C4-2B (cell line): Measurements from ENCODE around the gene CNTN6.

Experiments used
- CTCF ChIP-seq: fragments of 450-650 bp; conservative IDR thresholded peaks from 2 replicates; pipeline ENCODE4 v1.5.1; 2017; ENCODE audit warnings: mild to moderate bottlenecking
- ZFX ChIP-seq: fragments of 450-650 bp; IDR thresholded peaks from 2 replicates; pipeline ENCODE4 v1.6.1; 2017

DNA sequence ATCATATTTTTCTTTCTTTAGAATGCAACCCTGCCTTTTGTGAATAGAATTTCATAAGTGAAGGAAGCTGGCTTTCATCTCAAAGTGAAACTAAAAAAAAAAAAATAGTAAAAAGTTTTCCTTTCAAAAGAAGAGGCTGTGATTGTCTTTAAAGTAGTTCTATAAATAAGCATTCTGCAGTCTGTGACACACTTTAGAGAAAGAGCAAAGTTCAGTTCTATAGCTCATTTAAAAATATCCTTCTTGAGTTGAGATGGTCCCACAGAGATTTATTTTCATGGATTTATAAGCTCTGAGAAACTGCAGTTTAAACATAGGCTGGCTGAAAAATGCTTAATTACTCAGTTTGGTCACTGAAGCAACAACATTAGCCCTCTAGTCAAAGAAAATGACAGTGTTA lies 36.1 kb upstream of the CNTN6 start:
- no peak for TF ChIP-seq CTCF
- no peak for TF ChIP-seq ZFX
